ENCODE results near the gene TPRN. TPM values are rescaled to one million over a fixed set of nuclear protein-coding genes. Genes with fewer than 3 reads are reported as not detected.
A peak's percentile ranks its signal among the peaks of the same experiment; 100 is the strongest.

The TPRN gene
- polyA plus RNA-seq, 3 donors, result 12.8 to 15.5 (median 13.2) TPM

- DNase-seq (ENCODE audit: low read depth in 3 of 3, low spot score in 2 of 3), result peak in 2 of 3 donors; percentile 66 to 71
Measured at GRCh38 chr9:137236238-137236935, 35.8 kb upstream of the TPRN start.

DNA sequence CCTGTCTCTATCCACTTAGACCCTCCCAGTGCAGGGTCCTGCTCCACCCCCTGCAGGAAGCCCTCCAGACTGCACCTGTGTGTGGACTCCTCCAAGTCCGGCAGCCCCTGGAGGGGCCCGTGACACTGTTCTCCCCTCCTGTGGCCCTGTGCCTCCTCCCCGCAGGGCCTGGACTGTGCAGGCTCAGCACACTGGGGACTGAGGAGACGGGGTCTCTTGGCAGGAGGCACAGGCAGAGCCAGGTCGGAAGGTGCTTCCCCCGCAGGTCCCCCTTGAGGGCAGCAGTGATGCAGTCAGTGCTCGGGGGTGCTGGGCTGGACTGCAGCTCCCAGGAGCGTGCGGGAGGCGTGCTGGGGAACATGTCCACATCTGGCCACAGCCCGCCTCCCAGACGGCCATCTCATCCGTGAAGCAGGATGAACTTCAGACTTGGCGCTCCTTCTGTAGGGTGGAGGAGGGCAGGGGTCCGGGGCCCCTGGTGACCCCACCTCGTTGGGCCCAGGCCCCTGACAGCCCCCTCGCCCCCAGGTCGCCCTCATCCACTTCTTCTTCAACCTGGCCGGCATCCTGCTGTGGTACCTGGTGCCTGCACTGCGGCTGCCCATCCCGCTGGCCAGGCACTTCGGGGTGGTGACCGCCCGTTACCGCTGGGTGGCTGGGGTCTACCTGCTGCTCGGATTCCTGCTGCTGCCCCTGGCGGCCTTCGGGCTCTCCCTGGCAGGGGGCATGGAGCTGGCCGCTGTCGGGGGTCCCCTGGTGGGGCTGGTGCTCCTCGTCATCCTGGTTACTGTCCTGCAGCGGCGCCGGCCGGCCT, 35.1 kb upstream of the TPRN start:
- no peak for DNase-seq (ENCODE audit: low read depth in 3 of 3, low spot score in 2 of 3)

DNA sequence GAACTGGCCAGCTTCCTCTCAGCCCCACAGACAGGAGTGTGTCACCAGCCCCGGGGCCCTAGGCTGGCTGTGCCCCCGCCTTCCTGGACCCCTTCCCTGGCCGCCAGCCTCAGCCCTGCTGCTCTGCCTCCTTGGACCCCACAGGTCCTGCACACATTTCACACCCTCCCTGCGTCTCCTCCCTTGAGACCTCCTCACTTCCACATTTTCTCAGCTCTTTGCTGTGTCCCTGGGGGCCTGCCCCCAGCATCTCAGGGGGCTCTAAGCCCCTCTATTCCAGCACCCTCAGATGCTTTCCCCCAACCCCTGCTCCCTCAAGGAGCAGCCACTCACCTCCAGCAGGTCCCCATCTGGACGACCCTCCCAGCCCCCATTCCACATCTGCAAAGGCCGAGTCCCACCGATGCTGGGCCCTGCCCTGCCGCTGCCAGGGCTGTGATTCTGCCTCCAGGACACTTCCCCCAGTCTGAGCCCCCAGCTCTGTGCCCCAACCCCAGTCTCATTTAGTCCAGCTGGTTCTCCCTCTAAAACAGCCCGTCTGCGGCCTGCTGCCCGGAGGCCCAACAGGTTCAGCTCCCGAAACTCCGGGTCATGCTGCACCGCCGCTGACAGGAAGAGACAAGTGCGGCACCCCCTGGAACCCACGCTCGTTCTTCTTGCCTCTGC, 34.4 kb upstream of the TPRN start:
- DNase-seq (ENCODE audit: low read depth in 3 of 3, low spot score in 2 of 3), result no peak

GRCh38 chr9:137234055-137234697, 33.6 kb upstream of the TPRN start:
- DNase-seq (ENCODE audit: low read depth in 3 of 3, low spot score in 2 of 3), result no peak

DNA sequence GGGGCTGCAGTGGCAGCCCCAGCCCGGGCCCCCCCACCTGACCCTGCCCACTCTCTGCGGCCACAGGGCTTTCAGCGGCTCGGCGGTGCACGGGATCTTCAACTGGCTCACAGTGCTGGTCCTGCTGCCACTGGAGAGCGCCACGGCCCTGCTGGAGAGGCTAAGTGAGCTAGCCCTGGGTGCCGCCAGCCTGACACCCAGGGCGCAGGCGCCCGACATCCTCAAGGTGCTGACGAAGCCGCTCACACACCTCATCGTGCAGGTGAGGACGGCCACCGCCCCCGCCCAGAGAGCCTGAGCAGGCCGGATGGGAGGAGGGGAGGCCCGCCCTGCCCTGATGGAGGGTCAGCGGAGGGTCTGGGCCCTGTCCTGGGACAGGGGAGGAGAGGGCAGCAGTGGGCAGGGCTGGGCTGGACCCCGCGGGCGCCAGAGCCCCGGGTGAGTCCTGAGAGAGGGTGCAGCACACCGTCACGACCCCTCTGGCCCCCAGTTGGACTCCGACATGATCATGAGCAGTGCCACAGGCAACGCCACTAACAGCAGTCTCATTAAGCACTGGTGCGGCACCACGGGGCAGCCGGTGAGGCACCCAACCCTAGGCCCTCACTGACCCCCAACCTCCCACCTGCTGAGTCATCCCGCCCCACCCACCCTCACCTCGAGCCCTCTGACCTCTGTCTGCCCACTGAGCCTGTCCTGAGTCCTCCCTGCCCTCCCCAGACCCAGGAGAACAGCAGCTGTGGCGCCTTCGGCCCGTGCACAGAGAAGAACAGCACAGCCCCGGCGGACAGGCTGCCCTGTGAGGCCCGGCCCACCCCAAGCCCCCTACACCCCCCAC, 32.8 kb upstream of the TPRN start:
- no peak for DNase-seq (ENCODE audit: low read depth in 3 of 3, low spot score in 2 of 3)

DNA sequence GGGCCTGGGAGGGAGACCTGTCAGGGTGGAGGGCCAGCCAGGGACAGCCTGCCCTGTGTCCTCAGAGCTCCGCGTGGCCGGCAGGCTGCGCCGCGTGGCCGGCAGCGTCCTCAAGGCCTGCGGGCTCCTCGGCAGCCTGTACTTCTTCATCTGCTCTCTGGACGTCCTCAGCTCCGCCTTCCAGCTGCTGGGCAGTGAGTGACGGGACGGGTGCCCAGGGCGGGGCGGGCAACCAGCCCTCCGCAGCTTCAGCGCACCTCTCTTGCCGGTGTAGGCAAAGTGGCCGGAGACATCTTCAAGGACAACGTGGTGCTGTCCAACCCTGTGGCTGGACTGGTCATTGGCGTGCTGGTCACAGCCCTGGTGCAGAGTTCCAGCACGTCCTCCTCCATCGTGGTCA, 32.0 kb upstream of the TPRN start:
- no peak for DNase-seq (ENCODE audit: low read depth in 3 of 3, low spot score in 2 of 3)

DNA sequence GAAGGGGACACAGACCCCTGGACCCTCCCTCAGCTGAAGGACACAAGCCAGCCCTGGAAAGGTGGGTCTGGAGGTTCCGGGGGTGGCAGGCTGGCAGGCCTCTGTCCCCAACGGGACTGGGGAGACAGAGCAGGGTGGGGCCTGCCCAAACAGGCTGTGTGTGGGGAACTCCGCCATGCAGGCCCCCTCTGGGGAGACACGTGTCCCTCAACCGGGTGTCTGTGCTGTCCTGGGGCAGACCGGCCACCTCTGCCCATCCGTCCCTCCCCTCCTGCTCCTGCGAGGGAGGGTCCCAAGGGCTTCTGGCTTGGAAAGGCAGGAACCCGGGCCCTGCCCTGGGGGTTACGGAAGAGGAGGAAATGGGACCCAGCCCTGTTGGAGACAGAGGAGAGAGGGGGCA, 31.6 kb upstream of the TPRN start:
- no peak for DNase-seq (ENCODE audit: low read depth in 3 of 3, low spot score in 2 of 3)

GRCh38 chr9:137231372-137232039, 31.0 kb upstream of the TPRN start:
- no peak for DNase-seq (ENCODE audit: low read depth in 3 of 3, low spot score in 2 of 3)

GRCh38 chr9:137230705-137231371, 30.3 kb upstream of the TPRN start, which contains the start of gene SLC34A3:
Gene SLC34A3, plus strand, starts transcription at chr9:137230901. Its CDS starts 802 bp downstream, at chr9:137231703.
- no peak for DNase-seq (ENCODE audit: low read depth in 3 of 3, low spot score in 2 of 3)

- no peak for DNase-seq (ENCODE audit: low read depth in 3 of 3, low spot score in 2 of 3)
Measured at GRCh38 chr9:137229903-137230704, 29.6 kb upstream of the TPRN start.

- DNase-seq (ENCODE audit: low read depth in 3 of 3, low spot score in 2 of 3), result no peak
Measured at GRCh38 chr9:137228968-137229896, 28.7 kb upstream of the TPRN start.

- no peak for DNase-seq (ENCODE audit: low read depth in 3 of 3, low spot score in 2 of 3)
Measured at GRCh38 chr9:137228506-137228967, 28.0 kb upstream of the TPRN start.

GRCh38 chr9:137227853-137228505, 27.4 kb upstream of the TPRN start:
- no peak for DNase-seq (ENCODE audit: low read depth in 3 of 3, low spot score in 2 of 3)

DNA sequence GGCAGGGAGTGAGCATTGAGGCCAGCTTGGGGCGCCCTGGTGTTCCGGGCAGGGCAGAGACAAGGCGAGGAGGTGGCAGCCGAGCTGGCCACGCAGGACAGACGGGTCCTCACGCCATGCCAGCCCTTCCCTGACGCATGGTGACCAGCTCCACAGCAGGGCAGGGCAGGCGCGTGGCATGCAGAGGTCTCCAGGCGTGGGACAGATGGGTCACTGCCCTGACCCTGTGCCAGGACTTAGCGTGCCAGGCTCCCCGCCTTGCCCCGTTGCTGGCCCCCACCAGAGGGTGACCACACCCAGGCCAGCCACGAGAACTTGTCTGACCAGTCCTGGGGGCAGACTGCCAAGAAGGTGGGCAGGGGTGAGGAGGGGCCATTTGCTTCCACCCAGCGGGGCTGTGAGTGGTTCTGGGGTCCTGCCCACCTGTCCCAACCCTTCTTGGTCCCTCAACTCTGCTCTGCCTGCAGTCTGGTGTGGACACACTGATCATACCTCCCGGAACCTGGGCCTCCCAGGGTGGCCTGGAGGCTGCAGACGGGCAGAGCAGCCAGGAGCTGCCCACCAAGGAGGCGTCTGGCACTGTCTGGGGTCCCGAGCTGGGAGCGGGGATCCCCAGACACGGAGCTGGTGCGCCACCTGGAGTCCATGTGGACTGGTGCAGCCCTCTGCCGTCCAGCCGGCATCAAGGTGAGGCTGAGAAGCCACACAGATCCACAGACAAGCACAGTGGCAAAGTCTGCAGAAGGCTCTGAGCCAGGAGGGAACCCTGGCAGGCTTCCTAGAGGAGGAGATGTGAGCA, 26.7 kb upstream of the TPRN start, which contains the start of gene RNF224:
Gene RNF224 (plus strand): TSS at position 449 of the 799 bp plus-strand sequence. CDS start 834 bp downstream, outside the sequence.
- peak; percentile 48 to 66 (median 55) for DNase-seq (ENCODE audit: low read depth in 3 of 3, low spot score in 2 of 3)

DNA sequence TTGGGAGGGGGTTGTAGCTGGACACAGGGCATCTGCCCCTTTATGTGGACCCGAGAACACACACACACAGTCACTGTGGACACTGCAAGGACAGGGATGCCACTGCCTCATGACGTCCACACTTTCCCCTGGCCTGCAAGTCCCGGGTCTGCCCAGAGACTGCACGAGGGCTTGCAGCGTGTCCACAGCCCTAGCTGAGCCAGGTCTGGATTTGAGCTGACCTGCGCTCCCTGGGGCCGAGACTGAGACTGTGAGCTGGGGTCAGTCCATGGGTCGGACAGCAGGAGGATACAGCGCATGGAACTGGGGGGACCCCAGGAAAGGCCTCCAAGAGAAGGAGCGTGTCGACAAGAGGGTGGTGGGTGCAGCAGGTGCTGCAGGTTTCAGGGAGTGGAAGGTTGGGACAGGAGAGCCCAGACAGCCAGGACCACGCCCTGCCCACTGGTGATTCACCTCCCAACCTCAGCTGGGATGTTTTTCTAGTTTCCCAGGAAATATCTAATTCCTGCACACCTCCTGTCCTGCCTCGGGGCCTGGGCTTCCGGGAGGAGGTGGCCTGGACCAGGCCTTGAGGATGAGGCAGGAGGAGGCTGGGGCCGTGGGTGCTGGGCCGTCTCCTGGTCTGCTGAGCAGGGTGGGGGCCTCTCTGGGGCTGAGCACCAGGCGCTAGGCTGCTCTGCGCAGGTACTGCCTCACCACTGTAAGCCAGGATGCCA, 26.0 kb upstream of the TPRN start:
- no peak for DNase-seq (ENCODE audit: low read depth in 3 of 3, low spot score in 2 of 3)
